Panc1 (cell line): ENCODE data around the gene RBFOX1. TPM values are rescaled to one million over a fixed set of nuclear protein-coding genes. Genes with fewer than 3 reads are reported as not detected.

Source experiments
- ATAC-seq: fragments of 200-7000 bp; cut with Tn5 transposase; 2 replicates; pipeline ENCODE4 v1.9.1; 2020; ENCODE audit warnings: mild to moderate bottlenecking, moderate library complexity
- BruUV-seq: library from RNA; stranded (reverse); fragments of 400-500 nt; replicated peaks from 2 replicates; lab custom pipeline; 2021; lab: Mats Ljungman, UMichigan
- CTCF ChIA-PET: fragments of 300-600 bp; sonication (Branson Sonifier 250); formaldehyde crosslinking; loops from one replicate; lab custom pipeline; 2022; ENCODE audit warnings: antibody characterized with exemption; lab: Charles Lee
- POLR2A ChIA-PET: fragments of 300-600 bp; sonication (Branson Sonifier 250); formaldehyde crosslinking; loops from one replicate; lab custom pipeline; 2022; ENCODE audit warnings: antibody characterized with exemption; lab: Charles Lee
- DNase-seq: peaks from one replicate; pipeline ENCODE4 v3.0.0-alpha.2; 2010; ENCODE audit warnings: low read depth, low spot score
- H3K27ac ChIP-seq: 2 replicates; pipeline ENCODE4 v1.5.1; 2011; ENCODE audit warnings: mild to moderate bottlenecking, low read length, inconsistent platforms
- H3K27me3 ChIP-seq: fragments of 200-500 bp; sonication (Bioruptor generic); 2 replicates; pipeline ENCODE4 v1.6.0; 2014; ENCODE audit warnings: low read length, inconsistent platforms; ENCODE audit not compliant: control insufficient read depth, insufficient read depth
- H3K36me3 ChIP-seq: fragments of 200-500 bp; sonication (Bioruptor generic); 2 replicates; pipeline ENCODE4 v1.5.1; 2014; ENCODE audit warnings: inconsistent platforms, mild to moderate bottlenecking, low read length, moderate library complexity; ENCODE audit not compliant: control insufficient read depth, insufficient read depth
- H3K4me1 ChIP-seq: 2 replicates; pipeline ENCODE4 v1.5.1; 2011; ENCODE audit warnings: inconsistent platforms, mild to moderate bottlenecking, low read length, moderate library complexity; ENCODE audit not compliant: control insufficient read depth, insufficient read depth
- H3K4me3 ChIP-seq, 2 experiments: 2 replicates each; pipeline ENCODE4 v1.5.1; 2011 to 2012; ENCODE audit warnings: low read depth in 2 of 2, low read length in 2 of 2, mild to moderate bottlenecking in 2 of 2, inconsistent platforms in 1 of 2, moderate library complexity in 1 of 2
- H3K9me3 ChIP-seq: fragments of 200-500 bp; sonication (Bioruptor generic); 2 replicates; pipeline ENCODE4 v1.5.1; 2014; ENCODE audit warnings: low read depth, mild to moderate bottlenecking, inconsistent platforms, low read length, moderate library complexity; ENCODE audit not compliant: control insufficient read depth, insufficient read depth
- CTCF ChIP-seq: fragments of 450-650 bp; IDR thresholded peaks from 2 replicates; pipeline ENCODE4 v1.5.1; 2017; ENCODE audit warnings: mild to moderate bottlenecking
- POLR2AphosphoS5 ChIP-seq: IDR thresholded peaks from 2 replicates; pipeline ENCODE4 v1.6.1; 2012; ENCODE audit warnings: mild to moderate bottlenecking, low read depth, low read length, moderate library complexity
- REST ChIP-seq, 2 experiments: IDR thresholded peaks; 2 replicates each; pipeline ENCODE4 v1.6.1; 2011 to 2012; ENCODE audit warnings: low read depth in 2 of 2, control low read depth in 1 of 2, low read length in 1 of 2, mild to moderate bottlenecking in 1 of 2, moderate library complexity in 1 of 2; ENCODE audit not compliant: insufficient read depth in 1 of 2
- SIN3A ChIP-seq: IDR thresholded peaks from 2 replicates; pipeline ENCODE4 v1.6.1; 2012; ENCODE audit warnings: low read depth, mild to moderate bottlenecking, low read length, moderate library complexity, borderline replicate concordance; ENCODE audit not compliant: insufficient read depth
- TCF7L2 ChIP-seq: IDR thresholded peaks from 2 replicates; pipeline ENCODE4 v1.6.1; 2011; ENCODE audit warnings: mild to moderate bottlenecking, low read depth, low read length, inconsistent platforms
- in situ Hi-C: cut with HindIII; loops from 2 replicates; pipeline ENCODE4 v1.10.0; 2016; ENCODE audit warnings: low sequenced_read_pairs, low pct_unique_long_range_greater_than_20kb
- intact Hi-C: fragments of 100-400 bp; cut with micrococcal nuclease; formaldehyde crosslinking; loops from one replicate; pipeline ENCODE4 v1.10.0; 2022; ENCODE audit not compliant: unreplicated experiment
- total RNA-seq: library from RNA; stranded (reverse); gene quantifications from one replicate; pipeline ENCODE4 v1.2.1, GENCODE V29; 2021; ENCODE audit not compliant: unreplicated experiment

The RBFOX1 gene
- total RNA-seq, 1 experiment from 2014 or later: not detected

- Histone ChIP-seq H3K4me3 (no peak overlapping the region), H3K4me1 (no peaks in the 10 kb centered on the region), H3K9me3 (no peaks in the 10 kb centered on the region), H3K27me3 (no peaks in the 10 kb centered on the region), H3K27ac (no peak overlapping the region), H3K36me3 (no peaks in the 10 kb centered on the region)
- BruUV-seq: no TSS peak
- no peak for ATAC-seq
- intact Hi-C loops (no loop called here), in situ Hi-C loops (no loop called here)
- ChIA-PET CTCF (interaction anchor here (0.7 kb wide), 1 partner anchor 413 kb away, joined by 6 read pairs; no protein-coding TSS in a partner anchor), POLR2A (no interaction called here)
- no peak for DNase-seq
- TF ChIP-seq REST (IDR thresholded peaks at IDR 0.05; ENCODE audit: insufficient read depth in 1 of 2, low read depth in 2 of 2, low read length in 1 of 2) (no peak), CTCF (no peak), SIN3A (no peak), POLR2AphosphoS5 (no peak), TCF7L2 (no peak)
These were observed 105.2 kb downstream of the RBFOX1 start for GRCh38 chr16:7437843-7438242.

- Histone ChIP-seq H3K27ac (no peak overlapping the region), H3K4me3 (no peak overlapping the region), H3K27me3 (no peaks in the 10 kb centered on the region), H3K36me3 (no peaks in the 10 kb centered on the region), H3K9me3 (no peaks in the 10 kb centered on the region), H3K4me1 (no peaks in the 10 kb centered on the region)
- in situ Hi-C loops: no loop called here
- CTCF ChIA-PET: interaction anchor here (0.7 kb wide), 1 partner anchor 413 kb away, joined by 6 read pairs; no protein-coding TSS in a partner anchor
- ATAC-seq (no peak), DNase-seq (no peak)
- intact Hi-C loops: no loop called here
- no TSS peak for BruUV-seq
- TF ChIP-seq REST (IDR thresholded peaks at IDR 0.05; ENCODE audit: insufficient read depth in 1 of 2, low read depth in 2 of 2, low read length in 1 of 2): no peak
- TF ChIP-seq SIN3A: no peak
- POLR2A ChIA-PET: no interaction called here
These were observed 106.0 kb downstream of the RBFOX1 start for GRCh38 chr16:7438601-7439000.
